SU-DHL-6 (cell line): ENCODE measurements around the gene MAP3K19.
"Not testable (repeated sequence)": the region's sequence is repeated elsewhere in the genome, so short reads cannot be mapped to it uniquely, and the experiment has no call there.

Source experiments
- H2AFZ ChIP-seq: fragments of 200-600 bp; sonication (generic); 2 replicates; pipeline ENCODE4 v1.6.1; 2014; ENCODE audit warnings: low read depth, mild to moderate bottlenecking, moderate library complexity, mixed read lengths, antibody characterized with exemption, low read length; ENCODE audit not compliant: severe bottlenecking
- H3F3A ChIP-seq: fragments of 200-600 bp; shearing (Covaris generic); 2 replicates; pipeline ENCODE4 v1.6.0; 2016; ENCODE audit warnings: antibody characterized with exemption, mild to moderate bottlenecking; ENCODE audit not compliant: insufficient read depth
- H3K27ac ChIP-seq: fragments of 200-600 bp; sonication (generic); 2 replicates; pipeline ENCODE4 v1.5.1; 2016; ENCODE audit warnings: low read depth, mild to moderate bottlenecking, low read length, moderate library complexity, mixed read lengths
- H3K27me3 ChIP-seq: fragments of 200-600 bp; sonication (generic), shearing (Covaris generic); 2 replicates; pipeline ENCODE4 v1.6.0; 2014; ENCODE audit warnings: mild to moderate bottlenecking, low read length
- H3K36me3 ChIP-seq: fragments of 200-600 bp; sonication (generic); 2 replicates; pipeline ENCODE4 v1.6.1; 2014; ENCODE audit warnings: mild to moderate bottlenecking, low read length, mixed read lengths
- H3K4me2 ChIP-seq: fragments of 300-600, 200-600 bp; shearing (Covaris generic), sonication (generic); 2 replicates; pipeline ENCODE4 v1.6.0; 2014; ENCODE audit warnings: low read length, low read depth, mild to moderate bottlenecking; ENCODE audit not compliant: poor library complexity, severe bottlenecking
- H3K4me3 ChIP-seq: fragments of 200-600 bp; sonication (generic); 2 replicates; pipeline ENCODE4 v1.5.1; 2014; ENCODE audit warnings: antibody characterized with exemption, low read length, mild to moderate bottlenecking, mixed read lengths; ENCODE audit not compliant: insufficient read depth, poor library complexity, severe bottlenecking
- H3K79me2 ChIP-seq: fragments of 200-600 bp; sonication (generic); 2 replicates; pipeline ENCODE4 v1.6.1; 2014; ENCODE audit warnings: mild to moderate bottlenecking, low read length, moderate library complexity; ENCODE audit not compliant: insufficient read depth
- H3K9ac ChIP-seq: fragments of 200-600 bp; sonication (generic); 2 replicates; pipeline ENCODE4 v1.7.0; 2014; ENCODE audit warnings: mild to moderate bottlenecking, low read length
- H3K9me2 ChIP-seq: fragments of 200-600 bp; sonication (generic); replicated peaks from 2 replicates; pipeline ENCODE4 v1.6.1; 2014; ENCODE audit warnings: low read length; ENCODE audit not compliant: insufficient read depth
- H3K9me3 ChIP-seq: fragments of 200-600 bp; sonication (generic); 2 replicates; pipeline ENCODE4 v1.6.1; 2014; ENCODE audit warnings: low read length, mixed read lengths; ENCODE audit not compliant: insufficient read depth
- H4K20me1 ChIP-seq: fragments of 200-600 bp; sonication (generic); 2 replicates; pipeline ENCODE4 v1.6.1; 2014; ENCODE audit warnings: low read depth, mild to moderate bottlenecking, antibody characterized with exemption, low read length, moderate library complexity, mixed read lengths
- EZH2phosphoT487 ChIP-seq: fragments of 200-600 bp; sonication (generic), shearing (Covaris generic); conservative IDR thresholded peaks from 2 replicates; pipeline ENCODE4 v1.6.1; 2018; ENCODE audit warnings: mild to moderate bottlenecking, antibody characterized with exemption, low read length, moderate library complexity, mixed read lengths
- TF ChIP-seq, protein P1 (sequence below): fragments of 200-600 bp; sonication (generic); IDR thresholded peaks from one replicate; pipeline ENCODE4 v1.5.1; 2017; ENCODE audit warnings: antibody characterized with exemption, mild to moderate bottlenecking, low read length, moderate library complexity; ENCODE audit not compliant: insufficient read depth, poor library complexity, severe bottlenecking

MAP3K19 gene

GRCh38 chr2:134976074-134976702, 71.1 kb downstream of the MAP3K19 start:
- Histone ChIP-seq H3K27ac (no peak overlapping the region), H3K9me3 (no peaks in the 10 kb centered on the region), H4K20me1 (no peaks in the 10 kb centered on the region), H3K9me2 (no peaks in the 10 kb centered on the region), H3K36me3 (no peaks in the 10 kb centered on the region), H3K4me2 (no peak overlapping the region), H2AFZ (no peak overlapping the region), H3K9ac (no peak overlapping the region), H3K79me2 (no peaks in the 10 kb centered on the region), H3K27me3 (no peaks in the 10 kb centered on the region), H3K4me3 (no peak overlapping the region), H3F3A (no peaks in the 10 kb centered on the region)
- TF ChIP-seq, protein P1, sequence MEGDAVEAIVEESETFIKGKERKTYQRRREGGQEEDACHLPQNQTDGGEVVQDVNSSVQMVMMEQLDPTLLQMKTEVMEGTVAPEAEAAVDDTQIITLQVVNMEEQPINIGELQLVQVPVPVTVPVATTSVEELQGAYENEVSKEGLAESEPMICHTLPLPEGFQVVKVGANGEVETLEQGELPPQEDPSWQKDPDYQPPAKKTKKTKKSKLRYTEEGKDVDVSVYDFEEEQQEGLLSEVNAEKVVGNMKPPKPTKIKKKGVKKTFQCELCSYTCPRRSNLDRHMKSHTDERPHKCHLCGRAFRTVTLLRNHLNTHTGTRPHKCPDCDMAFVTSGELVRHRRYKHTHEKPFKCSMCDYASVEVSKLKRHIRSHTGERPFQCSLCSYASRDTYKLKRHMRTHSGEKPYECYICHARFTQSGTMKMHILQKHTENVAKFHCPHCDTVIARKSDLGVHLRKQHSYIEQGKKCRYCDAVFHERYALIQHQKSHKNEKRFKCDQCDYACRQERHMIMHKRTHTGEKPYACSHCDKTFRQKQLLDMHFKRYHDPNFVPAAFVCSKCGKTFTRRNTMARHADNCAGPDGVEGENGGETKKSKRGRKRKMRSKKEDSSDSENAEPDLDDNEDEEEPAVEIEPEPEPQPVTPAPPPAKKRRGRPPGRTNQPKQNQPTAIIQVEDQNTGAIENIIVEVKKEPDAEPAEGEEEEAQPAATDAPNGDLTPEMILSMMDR, result no peak
- TF ChIP-seq EZH2phosphoT487, result no peak

DNA sequence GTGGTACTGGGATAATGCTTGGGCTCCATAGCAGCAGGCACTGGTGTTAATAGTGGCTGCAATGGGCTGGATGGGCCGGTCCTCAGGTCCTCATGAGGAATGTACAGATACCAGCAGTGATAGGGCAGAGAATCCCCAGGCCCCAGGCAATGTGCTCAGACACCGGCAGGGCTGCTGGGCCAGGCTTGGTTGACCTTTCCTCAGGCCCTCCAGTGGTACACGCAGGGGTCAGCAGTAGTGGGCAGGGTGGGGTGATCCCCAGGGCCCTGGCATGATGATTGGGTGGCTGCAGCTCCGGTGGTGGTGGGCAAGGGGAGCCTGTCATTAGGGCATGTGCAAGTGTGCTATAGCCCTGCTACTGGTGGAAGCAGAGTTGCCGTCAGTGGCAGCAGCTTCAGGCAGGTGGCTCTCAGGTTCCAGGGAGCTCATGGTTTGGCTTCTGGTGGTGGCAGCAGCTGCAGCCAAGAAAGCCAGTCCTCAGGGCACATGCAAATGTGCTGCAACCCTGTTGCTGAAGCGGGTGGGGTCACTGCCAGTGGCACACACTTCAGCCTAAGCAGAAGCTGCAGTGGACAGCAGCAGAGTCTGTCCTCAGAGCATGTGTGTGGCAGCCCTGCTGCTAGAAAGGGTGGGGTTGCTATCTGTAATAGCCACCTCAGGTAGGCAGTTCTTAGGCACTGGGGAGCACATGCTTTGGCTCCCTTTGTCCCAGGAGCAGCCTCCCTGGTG, 71.8 kb downstream of the MAP3K19 start:
- Histone ChIP-seq H3K27me3 (no peaks in the 10 kb centered on the region), H3K9me3 (no peaks in the 10 kb centered on the region), H3K79me2 (no peaks in the 10 kb centered on the region), H3K9me2 (no peaks in the 10 kb centered on the region), H3F3A (no peaks in the 10 kb centered on the region), H3K9ac (no peak overlapping the region), H3K4me3 (no peak overlapping the region), H3K4me2 (no peak overlapping the region), H3K27ac (no peak overlapping the region), H4K20me1 (no peaks in the 10 kb centered on the region), H3K36me3 (no peaks in the 10 kb centered on the region), H2AFZ (no peak overlapping the region)
- TF ChIP-seq, protein P1, result no peak
- no peak for TF ChIP-seq EZH2phosphoT487

DNA sequence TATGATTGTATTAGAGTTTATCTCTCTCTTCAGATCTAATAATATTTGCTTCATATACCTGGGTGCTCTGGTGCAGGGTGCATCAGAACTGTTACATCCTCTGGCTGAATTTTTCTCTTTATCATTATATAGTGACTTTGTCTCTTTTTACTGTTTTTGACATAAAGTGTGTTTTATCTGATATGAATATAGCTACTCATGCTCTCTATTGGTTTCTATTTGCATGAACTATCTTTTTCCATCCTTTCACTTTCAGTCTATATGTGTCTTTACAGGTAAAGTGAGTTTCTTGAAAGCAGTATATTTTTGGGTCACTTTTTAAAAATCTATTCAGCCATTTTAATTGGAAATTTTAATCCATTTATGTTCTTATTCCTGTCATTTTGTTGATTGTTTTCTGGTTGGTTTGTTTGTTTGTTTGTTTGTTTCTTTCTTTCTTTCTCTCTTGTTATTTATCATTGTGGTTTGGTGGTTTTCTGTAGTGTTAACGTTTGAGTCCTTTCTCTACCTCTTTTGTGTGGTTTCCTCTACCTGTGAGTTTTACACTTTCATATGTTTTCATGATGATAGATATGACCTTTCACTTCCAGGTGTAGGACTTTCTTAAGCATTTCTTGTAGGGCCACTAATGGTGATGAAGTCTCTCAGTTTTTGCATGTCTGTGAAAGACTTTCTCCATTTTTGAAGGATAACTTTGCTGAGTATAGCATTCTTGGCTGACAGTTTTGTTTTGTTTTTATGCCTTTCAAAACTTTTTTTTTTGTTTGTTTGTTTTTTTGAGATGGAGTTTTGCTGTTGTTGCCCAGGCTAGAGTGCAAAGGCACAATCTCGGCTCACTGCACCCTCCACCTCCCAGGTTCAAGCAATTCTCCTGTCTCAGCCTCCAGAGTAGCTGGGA, 73.8 kb downstream of the MAP3K19 start:
- no peaks in the 10 kb centered on the region for H3K36me3 ChIP-seq
- no peaks in the 10 kb centered on the region for H3K27me3 ChIP-seq
- no peaks in the 10 kb centered on the region for H3K79me2 ChIP-seq
- H3K4me2 ChIP-seq, result no peak overlapping the region
- H3K9me3 ChIP-seq, result no peaks in the 10 kb centered on the region
- H4K20me1 ChIP-seq, result no peaks in the 10 kb centered on the region
- H3K9ac ChIP-seq, result no peak overlapping the region
- no peaks in the 10 kb centered on the region for H3K9me2 ChIP-seq
- no peak overlapping the region for H3K27ac ChIP-seq
- no peak overlapping the region for H3K4me3 ChIP-seq
- TF ChIP-seq, protein P1, result no peak
- TF ChIP-seq EZH2phosphoT487, result no peak
- no peak overlapping the region for H2AFZ ChIP-seq
- H3F3A ChIP-seq, result no peaks in the 10 kb centered on the region

GRCh38 chr2:134967166-134967565, 80.1 kb downstream of the MAP3K19 start:
- not testable (repeated sequence) for H3K27ac ChIP-seq, H3K36me3 ChIP-seq, H2AFZ ChIP-seq, H3K79me2 ChIP-seq, H3K9ac ChIP-seq, H3K4me2 ChIP-seq, H3K9me3 ChIP-seq, H3K9me2 ChIP-seq, H4K20me1 ChIP-seq, H3K27me3 ChIP-seq, H3K4me3 ChIP-seq
- peaks cover 13% of the 10 kb centered on the region; the same call in 1 of the 2 replicates for H3F3A ChIP-seq
